C4-2B (cell line): ENCODE measurements around the gene MYLK3.
"Not testable (repeated sequence)": the region's sequence is repeated elsewhere in the genome, so short reads cannot be mapped to it uniquely, and the experiment has no call there.

Experiments used
- ZFX ChIP-seq: fragments of 450-650 bp; IDR thresholded peaks from 2 replicates; pipeline ENCODE4 v1.6.1; 2017
- TF ChIP-seq, protein P1 (sequence below): fragments of 450-650 bp; conservative IDR thresholded peaks from 2 replicates; pipeline ENCODE4 v1.5.1; 2017; ENCODE audit warnings: mild to moderate bottlenecking

GRCh38 chr16:46784569-46784968 is 36.4 kb upstream of the MYLK3 start:
- TF ChIP-seq, protein P1, sequence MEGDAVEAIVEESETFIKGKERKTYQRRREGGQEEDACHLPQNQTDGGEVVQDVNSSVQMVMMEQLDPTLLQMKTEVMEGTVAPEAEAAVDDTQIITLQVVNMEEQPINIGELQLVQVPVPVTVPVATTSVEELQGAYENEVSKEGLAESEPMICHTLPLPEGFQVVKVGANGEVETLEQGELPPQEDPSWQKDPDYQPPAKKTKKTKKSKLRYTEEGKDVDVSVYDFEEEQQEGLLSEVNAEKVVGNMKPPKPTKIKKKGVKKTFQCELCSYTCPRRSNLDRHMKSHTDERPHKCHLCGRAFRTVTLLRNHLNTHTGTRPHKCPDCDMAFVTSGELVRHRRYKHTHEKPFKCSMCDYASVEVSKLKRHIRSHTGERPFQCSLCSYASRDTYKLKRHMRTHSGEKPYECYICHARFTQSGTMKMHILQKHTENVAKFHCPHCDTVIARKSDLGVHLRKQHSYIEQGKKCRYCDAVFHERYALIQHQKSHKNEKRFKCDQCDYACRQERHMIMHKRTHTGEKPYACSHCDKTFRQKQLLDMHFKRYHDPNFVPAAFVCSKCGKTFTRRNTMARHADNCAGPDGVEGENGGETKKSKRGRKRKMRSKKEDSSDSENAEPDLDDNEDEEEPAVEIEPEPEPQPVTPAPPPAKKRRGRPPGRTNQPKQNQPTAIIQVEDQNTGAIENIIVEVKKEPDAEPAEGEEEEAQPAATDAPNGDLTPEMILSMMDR, result not testable (repeated sequence)
- TF ChIP-seq ZFX, result not testable (repeated sequence)
